Mucosa of descending colon (tissue), 3 donors: ENCODE results near the gene BCKDHA. TPM values are rescaled to one million over a fixed set of nuclear protein-coding genes. Genes with fewer than 3 reads are reported as not detected.

ENCODE experiments used
- ATAC-seq: fragments of 200-7000 bp; cut with Tn5 transposase; one replicate; pipeline ENCODE4 v1.9.1; 2020; ENCODE audit warnings: mild to moderate bottlenecking, moderate library complexity
- DNase-seq, 3 donors: peaks; one replicate each; pipeline ENCODE4 v3.0.0-alpha.2; 2020
- H3K36me3 ChIP-seq: fragments of 200-600 bp; one replicate; pipeline ENCODE4 v1.8.0; 2021; ENCODE audit warnings: low read depth, mild to moderate bottlenecking
- H3K4me1 ChIP-seq: fragments of 200-600 bp; one replicate; pipeline ENCODE4 v1.8.0; 2021; ENCODE audit warnings: low read depth, mild to moderate bottlenecking
- H3K4me3 ChIP-seq: fragments of 200-600 bp; one replicate; pipeline ENCODE4 v1.8.0; 2021; ENCODE audit warnings: mild to moderate bottlenecking
- H3K9me3 ChIP-seq: fragments of 200-600 bp; one replicate; pipeline ENCODE4 v1.8.0; 2021; ENCODE audit warnings: mild to moderate bottlenecking
- CTCF ChIP-seq: fragments of 200-600 bp; IDR thresholded peaks from one replicate; pipeline ENCODE4 v1.8.0; 2022; ENCODE audit warnings: antibody characterized with exemption, mild to moderate bottlenecking
- intact Hi-C, 2 donors: fragments of 100-400 bp; cut with DNase I in 1 of 2; cut with micrococcal nuclease in 1 of 2; formaldehyde crosslinking; loops; one replicate each; pipeline versions ENCODE4 v1.11.0 to v1.11.1; 2022; cut with DNase I, micrococcal nuclease
- total RNA-seq, 3 donors: library from RNA; stranded (reverse); fragmentation: NEBNext Ultra II Directional in 2 of 3; extraction: Animal tissue kit (Norgen Biotek cat#: 25700) in 2 of 3; gene quantifications; one replicate each; pipeline versions ENCODE4 v1.2.1 to v1.2.4, GENCODE V29; 2021 to 2023
- donor health status: DM: no; HTN: no; CAD: no; lungs with moderate emphysema.
- donor health status: DM: no; HTN: no; CAD: no.
- donor health status: DM: no; HTN: yes; CAD: no.

The BCKDHA gene
- total RNA-seq, 3 donors from 2014 or later, result 16.6 to 22.5 (median 17.3) TPM

DNA sequence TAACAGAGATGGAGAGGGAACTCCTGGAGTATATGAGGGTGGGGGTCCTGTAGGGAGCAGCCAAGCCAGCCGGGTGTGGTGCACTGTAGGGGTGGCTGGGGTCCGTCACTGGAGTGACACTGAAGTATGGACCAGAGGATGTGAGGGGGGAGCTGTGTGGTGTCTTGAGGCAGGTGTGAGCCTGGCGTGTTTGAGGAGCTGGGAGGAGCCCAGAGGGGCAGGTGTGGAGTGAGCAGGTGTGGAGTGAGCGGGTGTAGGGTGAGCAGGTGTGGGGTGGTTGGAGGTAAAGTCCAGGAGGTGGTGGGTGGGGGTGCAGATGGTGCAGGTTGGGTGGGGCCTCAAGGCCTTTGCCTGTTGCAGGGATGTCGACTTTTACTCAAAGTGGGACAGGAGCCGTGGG is 23.7 kb downstream of the BCKDHA start:
- H3K36me3 ChIP-seq, result peaks cover 6% of the 10 kb centered on the region

DNA sequence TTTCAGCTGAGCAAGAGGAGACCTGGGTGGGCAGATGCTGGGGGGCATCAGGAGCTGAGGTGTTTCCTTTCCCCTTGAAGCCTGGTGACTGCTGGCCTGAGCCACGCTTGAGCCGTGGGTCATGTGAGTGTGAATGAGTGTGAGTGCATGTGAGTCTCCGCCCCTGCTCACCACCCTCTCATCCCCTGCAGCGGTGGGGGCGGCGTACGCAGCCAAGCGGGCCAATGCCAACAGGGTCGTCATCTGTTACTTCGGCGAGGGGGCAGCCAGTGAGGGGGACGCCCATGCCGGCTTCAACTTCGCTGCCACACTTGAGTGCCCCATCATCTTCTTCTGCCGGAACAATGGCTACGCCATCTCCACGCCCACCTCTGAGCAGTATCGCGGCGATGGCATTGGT is 24.4 kb downstream of the BCKDHA start:
- no peak for TF ChIP-seq CTCF
- intact Hi-C loops, result no loop called here
- no peak for DNase-seq
- no peak overlapping the region for H3K4me3 ChIP-seq
- H3K9me3 ChIP-seq, result no peaks in the 10 kb centered on the region
- H3K36me3 ChIP-seq, result peaks cover 6% of the 10 kb centered on the region
- H3K4me1 ChIP-seq, result peaks cover 14% of the 10 kb centered on the region
- ATAC-seq, result no peak

More for the DNA sequence above, 23.7 kb downstream of the BCKDHA start:
- ATAC-seq (peak; percentile 75), DNase-seq (peak; percentile 75 to 81 (median 81))
- H3K9me3 ChIP-seq, result no peaks in the 10 kb centered on the region
- TF ChIP-seq CTCF, result no peak
- intact Hi-C loops, result no loop called here
- no peak overlapping the region for H3K4me3 ChIP-seq
- H3K4me1 ChIP-seq, result peaks cover 14% of the 10 kb centered on the region

DNA sequence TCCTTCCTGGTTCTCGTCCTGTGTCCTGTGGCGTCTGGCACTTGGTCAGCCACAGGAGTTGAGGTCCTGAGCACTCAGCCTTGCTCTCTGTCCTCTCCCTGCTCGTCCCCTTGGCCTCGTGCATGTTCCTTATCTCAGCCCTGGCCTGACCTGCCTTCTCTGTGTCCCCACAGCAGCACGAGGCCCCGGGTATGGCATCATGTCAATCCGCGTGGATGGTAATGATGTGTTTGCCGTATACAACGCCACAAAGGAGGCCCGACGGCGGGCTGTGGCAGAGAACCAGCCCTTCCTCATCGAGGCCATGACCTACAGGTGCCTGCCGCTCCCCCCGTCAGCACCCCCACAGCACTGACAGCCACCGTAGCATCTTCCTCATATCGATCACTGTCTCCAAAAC is 24.8 kb downstream of the BCKDHA start:
- DNase-seq, result no peak
- Histone ChIP-seq H3K4me1 (peaks cover 14% of the 10 kb centered on the region), H3K4me3 (no peak overlapping the region), H3K9me3 (no peaks in the 10 kb centered on the region), H3K36me3 (peaks cover 6% of the 10 kb centered on the region)
- TF ChIP-seq CTCF, result no peak
- intact Hi-C loops, result no loop called here
- ATAC-seq, result no peak

GRCh38 chr19:41422955-41423354 is 25.3 kb downstream of the BCKDHA start:
- DNase-seq, result no peak
- Histone ChIP-seq H3K4me3 (no peak overlapping the region), H3K36me3 (peaks cover 6% of the 10 kb centered on the region), H3K4me1 (peaks cover 14% of the 10 kb centered on the region), H3K9me3 (no peaks in the 10 kb centered on the region)
- ATAC-seq, result no peak
- intact Hi-C loops, result no loop called here
- TF ChIP-seq CTCF, result no peak

GRCh38 chr19:41424335-41425173 is 26.9 kb downstream of the BCKDHA start:
- no peak for TF ChIP-seq CTCF
- ATAC-seq, result no peak
- intact Hi-C loops, result no loop called here
- H3K4me3 ChIP-seq, result no peak overlapping the region
- H3K9me3 ChIP-seq, result no peaks in the 10 kb centered on the region
- H3K36me3 ChIP-seq, result no peaks in the 10 kb centered on the region
- no peak for DNase-seq
- H3K4me1 ChIP-seq, result peaks cover 19% of the 10 kb centered on the region
